Measurements from ENCODE around the gene CTBS.

DNA sequence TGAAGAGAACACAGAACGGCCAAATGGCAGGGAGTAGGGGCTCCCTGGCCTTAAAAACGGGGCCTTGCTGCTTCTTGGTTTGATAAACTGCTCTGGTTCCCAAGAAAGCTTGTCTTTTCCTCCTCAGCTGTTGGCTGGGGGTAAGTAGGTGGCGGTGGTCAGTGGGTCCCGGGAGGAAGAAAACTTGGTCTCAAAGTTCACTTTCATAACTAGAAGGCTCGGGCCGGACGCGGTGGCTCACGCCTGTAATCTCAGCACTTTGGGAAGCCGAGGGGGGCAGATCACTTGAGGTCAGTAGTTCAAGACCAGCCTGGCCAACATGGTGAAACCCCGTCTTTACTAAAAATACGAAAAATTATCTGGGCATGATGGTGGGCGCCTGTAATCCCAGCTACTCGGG is 47.3 kb upstream of the CTBS start:
- TF ChIP-seq, protein P1, sequence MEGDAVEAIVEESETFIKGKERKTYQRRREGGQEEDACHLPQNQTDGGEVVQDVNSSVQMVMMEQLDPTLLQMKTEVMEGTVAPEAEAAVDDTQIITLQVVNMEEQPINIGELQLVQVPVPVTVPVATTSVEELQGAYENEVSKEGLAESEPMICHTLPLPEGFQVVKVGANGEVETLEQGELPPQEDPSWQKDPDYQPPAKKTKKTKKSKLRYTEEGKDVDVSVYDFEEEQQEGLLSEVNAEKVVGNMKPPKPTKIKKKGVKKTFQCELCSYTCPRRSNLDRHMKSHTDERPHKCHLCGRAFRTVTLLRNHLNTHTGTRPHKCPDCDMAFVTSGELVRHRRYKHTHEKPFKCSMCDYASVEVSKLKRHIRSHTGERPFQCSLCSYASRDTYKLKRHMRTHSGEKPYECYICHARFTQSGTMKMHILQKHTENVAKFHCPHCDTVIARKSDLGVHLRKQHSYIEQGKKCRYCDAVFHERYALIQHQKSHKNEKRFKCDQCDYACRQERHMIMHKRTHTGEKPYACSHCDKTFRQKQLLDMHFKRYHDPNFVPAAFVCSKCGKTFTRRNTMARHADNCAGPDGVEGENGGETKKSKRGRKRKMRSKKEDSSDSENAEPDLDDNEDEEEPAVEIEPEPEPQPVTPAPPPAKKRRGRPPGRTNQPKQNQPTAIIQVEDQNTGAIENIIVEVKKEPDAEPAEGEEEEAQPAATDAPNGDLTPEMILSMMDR (optimal IDR thresholded peaks at IDR 0.05 in 1 of 3, IDR thresholded peaks at IDR 0.05 in 1 of 3, conservative IDR thresholded peaks at IDR 0.05 in 1 of 3; ENCODE audit: extremely low read depth in 1 of 3, insufficient read depth in 2 of 3, low read length in 3 of 3): no peak
- no peak for TF ChIP-seq EZH2 (IDR thresholded peaks at IDR 0.05; ENCODE audit: low read length)
